Esophagus squamous epithelium (tissue), 5 donors: ENCODE measurements around the gene ARHGAP9. TPM values are rescaled to one million over a fixed set of nuclear protein-coding genes. Genes with fewer than 3 reads are reported as not detected.
A peak's percentile ranks its signal among the peaks of the same experiment; 100 is the strongest.

Experiments used
- DNase-seq: peaks from one replicate; lab custom pipeline; 2025; lab: John Stamatoyannopoulos, UW
- H3K27ac ChIP-seq, 4 donors: fragments of 200-600 bp; sonication (generic); one replicate each; pipeline ENCODE4 v1.5.1; 2016 to 2019; ENCODE audit warnings: mild to moderate bottlenecking in 1 of 4
- H3K27me3 ChIP-seq, 4 donors: fragments of 200-600 bp; sonication (generic); 1 replicate in 3 of 4; 2 replicates in 1 of 4; pipeline versions ENCODE4 v1.5.1 to v1.6.0; 2017 to 2021; ENCODE audit warnings: antibody characterized with exemption in 1 of 4
- H3K36me3 ChIP-seq, 3 donors: fragments of 200-600 bp; sonication (generic); one replicate each; pipeline ENCODE4 v1.5.1; 2016 to 2019
- H3K4me1 ChIP-seq, 3 donors: fragments of 200-600 bp; sonication (generic); one replicate each; pipeline ENCODE4 v1.5.1; 2017 to 2019
- H3K4me3 ChIP-seq, 4 donors: fragments of 200-600 bp; sonication (generic); 1 replicate in 3 of 4; 2 replicates in 1 of 4; pipeline ENCODE4 v1.5.1; 2016 to 2019; ENCODE audit warnings: mild to moderate bottlenecking in 2 of 4, moderate library complexity in 1 of 4
- H3K9me3 ChIP-seq, 3 donors: fragments of 200-600 bp; sonication (generic); one replicate each; pipeline ENCODE4 v1.5.1; 2016 to 2019
- POLR2A ChIP-seq, 4 donors: fragments of 450-650 bp; IDR thresholded peaks; one replicate each; pipeline ENCODE4 v1.6.1; 2017; ENCODE audit warnings: antibody characterized with exemption in 4 of 4, mild to moderate bottlenecking in 4 of 4, moderate library complexity in 3 of 4
- WGBS, 2 donors: methylation state at CpG; one replicate each; pipeline ENCODE4 v1.1.5; 2018; 5-methylcytosine and 5-hydroxymethylcytosine counted together
- intact Hi-C: fragments of 100-400 bp; cut with DNase I; formaldehyde crosslinking; loops from one replicate; pipeline ENCODE4 v1.15.0; 2022
- total RNA-seq, 4 donors: library from RNA; depleted of rRNA; stranded (reverse); fragments of >200 nt; gene quantifications; one replicate each; pipeline ENCODE4 v1.1.0, GENCODE V29; 2016
- TF ChIP-seq, protein P1 (sequence below), 6 experiments: fragments of 450-650 bp in 4 of 6; fragments of 200-600 bp in 2 of 6; sonication (generic) in 2 of 6; IDR thresholded peaks; one replicate each; pipeline ENCODE4 v1.5.1; 2016 to 2019; ENCODE audit warnings: antibody characterized with exemption in 6 of 6, mild to moderate bottlenecking in 4 of 6, moderate library complexity in 4 of 6
- donor health status: DM: yes; HTN: yes; CAD: no.

The ARHGAP9 gene
- total RNA-seq, 4 donors from 2014 or later = 4.5 to 20.4 (median 11.3) TPM

GRCh38 chr12:57461276-57461916 is 18.3 kb downstream of the ARHGAP9 start:
- H3K27ac ChIP-seq = peak overlapping the region in 3 of 4 donors; percentile 85 to 90 (median 88)
- H3K36me3 ChIP-seq = no peaks in the 10 kb centered on the region
- H3K27me3 ChIP-seq = peaks cover 0 to 43% (median 0%) of the 10 kb centered on the region in 4 donors
- 0 to 3% methylated on average over 8 to 12 of the region's 32 CpGs for WGBS, 2 donors
- peak overlapping the region; percentile 28 to 82 (median 60) for H3K4me3 ChIP-seq
- peaks cover 25 to 45% (median 33%) of the 10 kb centered on the region in 3 donors for H3K4me1 ChIP-seq
- H3K9me3 ChIP-seq = no peaks in the 10 kb centered on the region
- no peak for DNase-seq
- intact Hi-C loops = no loop called here
- TF ChIP-seq, protein P1, sequence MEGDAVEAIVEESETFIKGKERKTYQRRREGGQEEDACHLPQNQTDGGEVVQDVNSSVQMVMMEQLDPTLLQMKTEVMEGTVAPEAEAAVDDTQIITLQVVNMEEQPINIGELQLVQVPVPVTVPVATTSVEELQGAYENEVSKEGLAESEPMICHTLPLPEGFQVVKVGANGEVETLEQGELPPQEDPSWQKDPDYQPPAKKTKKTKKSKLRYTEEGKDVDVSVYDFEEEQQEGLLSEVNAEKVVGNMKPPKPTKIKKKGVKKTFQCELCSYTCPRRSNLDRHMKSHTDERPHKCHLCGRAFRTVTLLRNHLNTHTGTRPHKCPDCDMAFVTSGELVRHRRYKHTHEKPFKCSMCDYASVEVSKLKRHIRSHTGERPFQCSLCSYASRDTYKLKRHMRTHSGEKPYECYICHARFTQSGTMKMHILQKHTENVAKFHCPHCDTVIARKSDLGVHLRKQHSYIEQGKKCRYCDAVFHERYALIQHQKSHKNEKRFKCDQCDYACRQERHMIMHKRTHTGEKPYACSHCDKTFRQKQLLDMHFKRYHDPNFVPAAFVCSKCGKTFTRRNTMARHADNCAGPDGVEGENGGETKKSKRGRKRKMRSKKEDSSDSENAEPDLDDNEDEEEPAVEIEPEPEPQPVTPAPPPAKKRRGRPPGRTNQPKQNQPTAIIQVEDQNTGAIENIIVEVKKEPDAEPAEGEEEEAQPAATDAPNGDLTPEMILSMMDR (IDR thresholded peaks at IDR 0.05) = no peak
- no peak for TF ChIP-seq POLR2A (IDR thresholded peaks at IDR 0.05)

DNA sequence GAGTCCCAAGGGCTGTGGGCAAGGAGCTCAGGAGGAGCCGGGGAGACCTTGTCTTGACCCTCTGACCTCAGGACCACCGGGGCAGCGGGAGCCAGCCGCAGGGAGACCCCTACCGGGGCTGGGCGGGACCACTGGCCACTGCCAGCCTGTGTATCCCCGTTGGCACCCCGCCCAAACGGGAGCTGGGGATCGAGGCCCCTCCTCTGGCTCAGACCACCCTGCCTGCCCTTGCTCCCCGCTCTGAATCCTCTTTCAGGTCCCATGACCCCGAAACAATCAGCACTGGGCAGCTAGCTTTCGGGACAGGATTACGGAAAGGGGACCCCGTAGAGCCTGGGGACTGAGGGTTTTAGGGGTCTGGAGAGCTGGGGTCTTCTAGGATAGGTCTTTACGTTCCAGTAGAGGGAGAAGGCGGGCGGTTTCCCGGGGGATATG is 18.8 kb downstream of the ARHGAP9 start:
- DNase-seq = no peak
- no peaks in the 10 kb centered on the region for H3K36me3 ChIP-seq
- no peak for TF ChIP-seq POLR2A (IDR thresholded peaks at IDR 0.05)
- TF ChIP-seq, protein P1 (IDR thresholded peaks at IDR 0.05) = no peak
- H3K4me1 ChIP-seq = peaks cover 25 to 50% (median 33%) of the 10 kb centered on the region in 3 donors
- H3K27me3 ChIP-seq = peaks cover 0 to 46% (median 0%) of the 10 kb centered on the region in 4 donors
- intact Hi-C loops = no loop called here
- H3K9me3 ChIP-seq = no peaks in the 10 kb centered on the region
- WGBS, 2 donors = 6% methylated on average over 7 of the region's 19 CpGs; no CpG with 5 or more reads in 1 of the 2 donors
- H3K4me3 ChIP-seq = peak overlapping the region in 3 of 4 donors; percentile 60 to 82 (median 61)
- peak overlapping the region in 1 of 4 donors; percentile 21 for H3K27ac ChIP-seq

- 0% methylated on average over 2 to 5 of the region's 6 CpGs for WGBS, 2 donors
- Histone ChIP-seq H3K4me1 (peaks cover 25 to 52% (median 33%) of the 10 kb centered on the region in 3 donors), H3K4me3 (peak overlapping the region in 2 of 4 donors; percentile 59 to 82), H3K27ac (peak overlapping the region in 1 of 4 donors; percentile 21), H3K9me3 (no peaks in the 10 kb centered on the region), H3K27me3 (peaks cover 0 to 49% (median 0%) of the 10 kb centered on the region in 4 donors), H3K36me3 (no peaks in the 10 kb centered on the region)
- TF ChIP-seq POLR2A (IDR thresholded peaks at IDR 0.05) = no peak
- TF ChIP-seq, protein P1 (IDR thresholded peaks at IDR 0.05) = no peak
- intact Hi-C loops = no loop called here
- DNase-seq = no peak
Observed at GRCh38 chr12:57460468-57460784, 19.2 kb downstream of the ARHGAP9 start.

- Histone ChIP-seq H3K36me3 (no peaks in the 10 kb centered on the region), H3K27ac (peak within 1 kb of the TSS; percentile 57 to 90 (median 78)), H3K4me1 (peaks cover 25 to 52% (median 33%) of the 10 kb centered on the region in 3 donors), H3K27me3 (peaks cover 0 to 49% (median 0%) of the 10 kb centered on the region in 4 donors), H3K4me3 (peak within 1 kb of the TSS; percentile 39 to 82 (median 61)), H3K9me3 (no peaks in the 10 kb centered on the region)
- intact Hi-C loops = loop anchor here (10.0 kb wide), 1 partner anchor 155 kb away; no protein-coding TSS in a partner anchor
- no peak for DNase-seq
- no peak for TF ChIP-seq POLR2A (IDR thresholded peaks at IDR 0.05)
- TF ChIP-seq, protein P1 (IDR thresholded peaks at IDR 0.05) = no peak
- 1% methylated on average over 13 to 23 of the region's 36 CpGs for WGBS, 2 donors
Observed at GRCh38 chr12:57459750-57460467, 19.8 kb downstream of the ARHGAP9 start, which contains the start of gene GLI1. Gene GLI1, plus strand, starts transcription at chr12:57459785. Its CDS starts 3,907 bp downstream, at chr12:57463692.
